ENCODE measurements around the gene CCDC102A. TPM values are rescaled to one million over a fixed set of nuclear protein-coding genes. Genes with fewer than 3 reads are reported as not detected.

The CCDC102A gene
- total RNA-seq, 1 experiment from 2014 or later: 5.2 TPM

- TF ChIP-seq, protein P1, sequence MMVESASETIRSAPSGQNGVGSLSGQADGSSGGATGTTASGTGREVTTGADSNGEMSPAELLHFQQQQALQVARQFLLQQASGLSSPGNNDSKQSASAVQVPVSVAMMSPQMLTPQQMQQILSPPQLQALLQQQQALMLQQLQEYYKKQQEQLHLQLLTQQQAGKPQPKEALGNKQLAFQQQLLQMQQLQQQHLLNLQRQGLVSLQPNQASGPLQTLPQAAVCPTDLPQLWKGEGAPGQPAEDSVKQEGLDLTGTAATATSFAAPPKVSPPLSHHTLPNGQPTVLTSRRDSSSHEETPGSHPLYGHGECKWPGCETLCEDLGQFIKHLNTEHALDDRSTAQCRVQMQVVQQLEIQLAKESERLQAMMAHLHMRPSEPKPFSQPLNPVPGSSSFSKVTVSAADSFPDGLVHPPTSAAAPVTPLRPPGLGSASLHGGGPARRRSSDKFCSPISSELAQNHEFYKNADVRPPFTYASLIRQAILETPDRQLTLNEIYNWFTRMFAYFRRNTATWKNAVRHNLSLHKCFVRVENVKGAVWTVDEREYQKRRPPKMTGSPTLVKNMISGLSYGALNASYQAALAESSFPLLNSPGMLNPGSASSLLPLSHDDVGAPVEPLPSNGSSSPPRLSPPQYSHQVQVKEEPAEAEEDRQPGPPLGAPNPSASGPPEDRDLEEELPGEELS (CRISPR knock-in tag; IDR thresholded peaks at IDR 0.05): peak; percentile 86; the same call in 1 of the 2 replicates
- TF ChIP-seq ETV6 (CRISPR knock-in tag; IDR thresholded peaks at IDR 0.05): peak; percentile 90
- TF ChIP-seq, protein P2, sequence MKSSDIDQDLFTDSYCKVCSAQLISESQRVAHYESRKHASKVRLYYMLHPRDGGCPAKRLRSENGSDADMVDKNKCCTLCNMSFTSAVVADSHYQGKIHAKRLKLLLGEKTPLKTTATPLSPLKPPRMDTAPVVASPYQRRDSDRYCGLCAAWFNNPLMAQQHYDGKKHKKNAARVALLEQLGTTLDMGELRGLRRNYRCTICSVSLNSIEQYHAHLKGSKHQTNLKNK (CRISPR knock-in tag; IDR thresholded peaks at IDR 0.05): no peak
- peak; percentile 30; the same call in 1 of the 2 replicates for TF ChIP-seq JUN (CRISPR knock-in tag; IDR thresholded peaks at IDR 0.05)
- TF ChIP-seq SMAD3 (CRISPR knock-in tag; IDR thresholded peaks at IDR 0.05; ENCODE audit: borderline replicate concordance): no peak
- peak; percentile 95 for TF ChIP-seq FOXP1 (CRISPR knock-in tag; IDR thresholded peaks at IDR 0.05; ENCODE audit: borderline replicate concordance)
- TF ChIP-seq ZNF416 (CRISPR knock-in tag; IDR thresholded peaks at IDR 0.05): peak; percentile 68; the same call in 1 of the 2 replicates
- 0 out of 2 replicates have a peak, but pooled peaks have one; percentile 54 for TF ChIP-seq TCF7 (CRISPR knock-in tag; IDR thresholded peaks at IDR 0.05; ENCODE audit: low read depth)
- no peak for TF ChIP-seq NR2C2 (CRISPR knock-in tag; IDR thresholded peaks at IDR 0.05)
- TF ChIP-seq E2F1 (CRISPR knock-in tag; IDR thresholded peaks at IDR 0.05): no peak
These were observed 74.0 kb downstream of the CCDC102A start, which contains the start of gene POLR2C (continued) for GRCh38 chr16:57462209-57462977.

Other genes with a start within 250 kb of the CCDC102A start
- 0.35 to 0.60 TPM (median 0.44 TPM) in 3 replicates for gene CCL22, start 177.8 kb downstream of the CCDC102A start, total RNA-seq (2021)
- gene CX3CL1, start 164.1 kb downstream of the CCDC102A start, total RNA-seq (2021): 0.66 to 1.2 TPM (median 1.1 TPM) in 3 replicates
- gene CCL17, start 131.8 kb downstream of the CCDC102A start, total RNA-seq (2021): not detected in 3 replicates
- gene CIAPIN1, start 89.2 kb downstream of the CCDC102A start, total RNA-seq (2021): 85.9 to 94.7 TPM (median 87.9 TPM) in 3 replicates
- 39.2 to 40.2 TPM (median 39.8 TPM) in 3 replicates for gene COQ9, start 89.1 kb downstream of the CCDC102A start, total RNA-seq (2021)
- gene POLR2C, start 73.9 kb downstream of the CCDC102A start, total RNA-seq (2021): 67.9 to 75.4 TPM (median 67.9 TPM) in 3 replicates
- gene DOK4, start 50.1 kb downstream of the CCDC102A start, total RNA-seq (2021): 21.8 to 25.0 TPM (median 21.9 TPM) in 3 replicates
- gene ADGRG5, start 6.1 kb upstream of the CCDC102A start, total RNA-seq (2021): 9.1 to 9.9 TPM (median 9.5 TPM) in 3 replicates
- 1.7 to 2.6 TPM (median 2.0 TPM) in 3 replicates for gene ADGRG1, start 92.1 kb upstream of the CCDC102A start, total RNA-seq (2021)
- gene ADGRG3, start 131.7 kb upstream of the CCDC102A start, total RNA-seq (2021): 0.44 to 1.4 TPM (median 0.71 TPM) in 3 replicates
- gene DRC7, start 158.2 kb upstream of the CCDC102A start, total RNA-seq (2021): 0.16 to 0.37 TPM in 2 of 3 replicates, not detected in the other
- 38.7 to 60.4 TPM (median 41.0 TPM) in 3 replicates for gene KATNB1, start 199.2 kb upstream of the CCDC102A start, total RNA-seq (2021)

Measured in WTC11 (cell line).